Activated CD8-positive, alpha-beta T cell treated with anti-CD3 and anti-CD28 coated beads for 36 hours (primary cell): ENCODE measurements around the gene EMP1. TPM values are rescaled to one million over a fixed set of nuclear protein-coding genes. Genes with fewer than 3 reads are reported as not detected.
"Not testable (repeated sequence)": the region's sequence is repeated elsewhere in the genome, so short reads cannot be mapped to it uniquely, and the experiment has no call there.

Experiments used
- ATAC-seq: fragments of 200-7000 bp; cut with Tn5 transposase; one replicate; pipeline ENCODE4 v1.10.0; 2021; ENCODE audit warnings: mild to moderate bottlenecking, moderate library complexity
- CTCF ChIA-PET: fragments of 350-600 bp; sonication (Branson Sonifier 250); formaldehyde crosslinking; loops from one replicate; lab custom pipeline; 2021; ENCODE audit warnings: antibody characterized with exemption; lab: Charles Lee
- POLR2A ChIA-PET: fragments of 350-600 bp; sonication (Branson Sonifier 250); formaldehyde crosslinking; loops from one replicate; lab custom pipeline; 2021; ENCODE audit warnings: antibody characterized with exemption; lab: Charles Lee
- DNase-seq: peaks from one replicate; pipeline ENCODE4 v3.0.0-alpha.2; 2020
- H3K27ac Mint-ChIP-seq: one replicate; pipeline ENCODE4 v1.8.0; 2021; ENCODE audit warnings: mild to moderate bottlenecking, mixed read lengths
- H3K27me3 Mint-ChIP-seq: one replicate; pipeline ENCODE4 v1.8.0; 2021; ENCODE audit warnings: mixed read lengths
- H3K36me3 Mint-ChIP-seq: one replicate; pipeline ENCODE4 v1.8.0; 2021; ENCODE audit warnings: low read depth, mixed read lengths
- H3K4me1 Mint-ChIP-seq: one replicate; pipeline ENCODE4 v1.8.0; 2021; ENCODE audit warnings: low read depth, mixed read lengths
- H3K4me3 Mint-ChIP-seq: one replicate; pipeline ENCODE4 v1.8.0; 2021; ENCODE audit warnings: mild to moderate bottlenecking, moderate library complexity, mixed read lengths
- H3K9me3 Mint-ChIP-seq: one replicate; pipeline ENCODE4 v1.8.0; 2021; ENCODE audit warnings: mixed read lengths
- intact Hi-C: fragments of 100-400 bp; cut with micrococcal nuclease; formaldehyde crosslinking; loops from one replicate; pipeline ENCODE4 v1.10.0; 2022
- total RNA-seq, 2 experiments: library from RNA; stranded (reverse); gene quantifications; one replicate each; pipeline ENCODE4 v1.2.3, GENCODE V29; 2021
- TF ChIP-seq, protein P1 (sequence below): fragments of 200-600 bp; IDR thresholded peaks from one replicate; pipeline ENCODE4 v1.8.0; 2022; ENCODE audit warnings: antibody characterized with exemption, mild to moderate bottlenecking

EMP1 gene
- total RNA-seq, 2 experiments from 2014 or later = 3.1 to 3.6 TPM

DNA sequence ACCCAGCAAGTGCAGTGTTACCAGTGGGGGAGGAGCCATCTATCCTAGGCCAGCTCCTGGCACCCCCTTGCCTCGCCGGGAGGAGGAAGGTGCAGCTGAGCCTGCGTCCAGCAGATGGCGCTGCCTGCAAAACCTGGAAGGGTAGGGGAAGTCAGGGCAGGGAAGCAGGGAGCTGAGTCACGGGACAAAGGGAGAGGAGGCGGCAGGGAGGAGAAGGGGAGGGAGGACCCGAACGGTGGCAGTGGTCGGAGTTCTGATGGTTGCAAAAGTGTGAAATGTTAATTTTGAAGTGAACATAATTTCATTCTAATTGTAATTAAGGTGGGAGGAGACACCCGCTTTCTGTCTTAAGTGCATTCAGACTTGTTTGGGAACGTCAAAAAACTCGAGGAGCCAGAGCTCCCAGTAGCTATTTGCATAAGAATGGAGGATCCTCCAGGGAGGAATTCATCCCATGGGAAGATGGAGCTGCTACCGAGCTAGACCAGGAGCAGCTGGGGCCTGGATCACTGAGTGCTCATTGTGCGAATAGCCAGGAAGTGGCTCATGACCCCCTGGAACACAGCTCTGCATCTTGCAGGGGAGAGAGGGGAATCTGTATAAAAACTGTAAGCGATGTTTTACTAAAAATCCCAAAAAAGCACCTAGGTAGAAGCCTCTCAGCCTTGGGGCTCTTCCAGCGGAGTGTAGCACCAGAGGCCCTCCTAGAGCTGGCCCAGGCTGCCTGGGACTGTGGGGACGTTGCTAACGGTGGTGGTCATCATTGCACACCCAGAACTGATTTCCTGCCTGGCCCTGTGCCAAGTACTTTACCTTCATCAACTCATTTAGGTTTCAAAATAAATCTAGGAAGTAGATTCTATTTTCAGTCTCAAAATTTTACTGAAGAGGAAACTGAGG, 59.5 kb downstream of the EMP1 start:
- peak; percentile 85 for DNase-seq
- Mint-ChIP-seq H3K4me1 (peaks cover 3% of the 10 kb centered on the region), H3K27ac (no peak overlapping the region), H3K4me3 (no peak overlapping the region), H3K36me3 (no peaks in the 10 kb centered on the region), H3K9me3 (no peaks in the 10 kb centered on the region), H3K27me3 (peaks cover 1% of the 10 kb centered on the region)
- intact Hi-C loops = no loop called here
- POLR2A ChIA-PET = no interaction called here
- TF ChIP-seq, protein P1, sequence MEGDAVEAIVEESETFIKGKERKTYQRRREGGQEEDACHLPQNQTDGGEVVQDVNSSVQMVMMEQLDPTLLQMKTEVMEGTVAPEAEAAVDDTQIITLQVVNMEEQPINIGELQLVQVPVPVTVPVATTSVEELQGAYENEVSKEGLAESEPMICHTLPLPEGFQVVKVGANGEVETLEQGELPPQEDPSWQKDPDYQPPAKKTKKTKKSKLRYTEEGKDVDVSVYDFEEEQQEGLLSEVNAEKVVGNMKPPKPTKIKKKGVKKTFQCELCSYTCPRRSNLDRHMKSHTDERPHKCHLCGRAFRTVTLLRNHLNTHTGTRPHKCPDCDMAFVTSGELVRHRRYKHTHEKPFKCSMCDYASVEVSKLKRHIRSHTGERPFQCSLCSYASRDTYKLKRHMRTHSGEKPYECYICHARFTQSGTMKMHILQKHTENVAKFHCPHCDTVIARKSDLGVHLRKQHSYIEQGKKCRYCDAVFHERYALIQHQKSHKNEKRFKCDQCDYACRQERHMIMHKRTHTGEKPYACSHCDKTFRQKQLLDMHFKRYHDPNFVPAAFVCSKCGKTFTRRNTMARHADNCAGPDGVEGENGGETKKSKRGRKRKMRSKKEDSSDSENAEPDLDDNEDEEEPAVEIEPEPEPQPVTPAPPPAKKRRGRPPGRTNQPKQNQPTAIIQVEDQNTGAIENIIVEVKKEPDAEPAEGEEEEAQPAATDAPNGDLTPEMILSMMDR = peak; percentile 95
- CTCF ChIA-PET = interaction anchor here (0.6 to 4.7 kb wide), 69 partner anchors 10 to 911 kb away, joined by 3 to 39 read pairs (median 4); no protein-coding TSS in a partner anchor
- peak; percentile 100 for ATAC-seq

DNA sequence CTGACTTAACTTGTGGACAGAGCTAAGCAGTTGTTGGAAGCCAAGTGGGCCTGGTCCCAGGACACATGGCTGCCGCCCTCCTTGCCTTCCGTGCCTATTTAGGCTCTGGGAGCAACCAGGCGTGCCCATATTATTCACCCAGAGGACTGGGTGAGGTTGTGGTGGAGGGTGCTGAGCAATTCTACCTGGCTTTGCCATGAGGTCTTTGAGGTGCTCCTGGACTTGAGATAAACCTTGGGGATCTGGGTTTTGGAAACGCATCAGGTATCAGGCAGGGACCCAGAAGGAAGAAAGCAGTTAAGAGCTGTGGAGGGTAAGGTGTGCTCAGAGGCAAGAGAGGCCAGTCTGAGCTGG, 60.1 kb downstream of the EMP1 start:
- Mint-ChIP-seq H3K4me1 (peaks cover 3% of the 10 kb centered on the region), H3K27ac (no peak overlapping the region), H3K9me3 (no peaks in the 10 kb centered on the region), H3K27me3 (peaks cover 1% of the 10 kb centered on the region), H3K36me3 (no peaks in the 10 kb centered on the region), H3K4me3 (no peak overlapping the region)
- DNase-seq (no peak), ATAC-seq (no peak)
- intact Hi-C loops = no loop called here
- TF ChIP-seq, protein P1 = no peak
- CTCF ChIA-PET = interaction anchor here (0.6 to 4.7 kb wide), 35 partner anchors 10 to 911 kb away, joined by 3 to 39 read pairs (median 5); no protein-coding TSS in a partner anchor
- POLR2A ChIA-PET = no interaction called here

DNA sequence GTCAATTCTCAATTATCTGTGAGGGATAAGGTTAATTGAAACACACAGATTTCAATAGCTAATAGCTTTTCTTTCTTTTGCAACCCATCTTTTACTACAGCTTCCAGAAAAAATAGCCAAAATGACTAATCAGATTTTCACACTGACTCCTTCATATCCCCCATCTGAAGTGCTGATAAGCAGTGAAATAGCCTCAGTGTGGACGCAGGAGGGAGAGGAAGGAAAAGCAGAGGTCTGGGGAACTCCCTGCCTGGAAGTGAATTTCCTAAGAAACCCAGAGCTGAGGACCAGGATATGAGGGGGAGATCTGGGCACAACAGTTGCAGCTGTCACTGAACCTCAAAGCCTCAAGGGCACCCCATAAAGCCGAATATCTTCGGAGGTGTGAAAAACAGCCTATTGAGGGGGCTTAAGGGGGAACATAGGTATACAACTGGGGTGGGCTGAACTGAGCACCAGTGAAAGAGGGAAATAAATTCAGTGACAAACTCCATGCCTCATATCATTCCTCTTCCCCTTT, 60.9 kb downstream of the EMP1 start:
- no peaks in the 10 kb centered on the region for H3K9me3 Mint-ChIP-seq
- no peak overlapping the region for H3K4me3 Mint-ChIP-seq
- ChIA-PET POLR2A (no interaction called here), CTCF (interaction anchor here (1.1 to 4.7 kb wide), 9 partner anchors 9 to 99 kb away, joined by 3 to 39 read pairs (median 15); no protein-coding TSS in a partner anchor)
- intact Hi-C loops = no loop called here
- peaks cover 3% of the 10 kb centered on the region for H3K4me1 Mint-ChIP-seq
- H3K27ac Mint-ChIP-seq = no peak overlapping the region
- H3K36me3 Mint-ChIP-seq = no peaks in the 10 kb centered on the region
- TF ChIP-seq, protein P1 = no peak
- no peak for ATAC-seq
- peaks cover 1% of the 10 kb centered on the region for H3K27me3 Mint-ChIP-seq
- no peak for DNase-seq

GRCh38 chr12:13258197-13258596, 61.7 kb downstream of the EMP1 start:
- Mint-ChIP-seq H3K27me3 (peaks cover 1% of the 10 kb centered on the region), H3K4me3 (no peak overlapping the region), H3K27ac (no peak overlapping the region), H3K4me1 (peaks cover 3% of the 10 kb centered on the region), H3K36me3 (no peaks in the 10 kb centered on the region), H3K9me3 (no peaks in the 10 kb centered on the region)
- CTCF ChIA-PET = interaction anchor here (4.7 kb wide), 1 partner anchor 21 kb away, joined by 36 read pairs; no protein-coding TSS in a partner anchor
- TF ChIP-seq, protein P1 = no peak
- intact Hi-C loops = no loop called here
- no peak for DNase-seq
- POLR2A ChIA-PET = no interaction called here
- ATAC-seq = no peak

DNA sequence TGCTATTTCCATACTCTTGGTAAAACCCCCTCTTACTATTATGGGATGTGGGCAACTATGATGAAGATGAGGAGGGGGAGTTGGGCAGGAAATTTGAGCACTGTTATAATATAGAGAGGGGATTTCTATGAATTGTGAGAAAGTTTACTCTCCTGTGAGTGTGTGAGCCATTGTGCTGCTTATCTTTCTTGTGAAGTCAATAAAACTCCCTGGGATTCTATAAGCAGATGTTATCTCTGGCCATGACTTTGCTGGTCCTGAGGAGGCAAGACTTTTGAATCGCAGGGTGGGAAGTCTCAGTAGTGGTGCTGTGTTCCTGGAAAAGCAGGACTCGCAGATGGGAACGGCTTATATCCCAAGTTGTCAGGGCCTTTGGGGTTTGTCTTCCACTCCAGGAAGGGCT, 62.2 kb downstream of the EMP1 start:
- DNase-seq (no peak), ATAC-seq (no peak)
- Mint-ChIP-seq H3K4me1 (peaks cover 3% of the 10 kb centered on the region), H3K9me3 (no peaks in the 10 kb centered on the region), H3K36me3 (no peaks in the 10 kb centered on the region), H3K27ac (no peak overlapping the region), H3K27me3 (peaks cover 1% of the 10 kb centered on the region), H3K4me3 (no peak overlapping the region)
- TF ChIP-seq, protein P1 = no peak
- intact Hi-C loops = no loop called here
- CTCF ChIA-PET = no interaction called here
- POLR2A ChIA-PET = no interaction called here

DNA sequence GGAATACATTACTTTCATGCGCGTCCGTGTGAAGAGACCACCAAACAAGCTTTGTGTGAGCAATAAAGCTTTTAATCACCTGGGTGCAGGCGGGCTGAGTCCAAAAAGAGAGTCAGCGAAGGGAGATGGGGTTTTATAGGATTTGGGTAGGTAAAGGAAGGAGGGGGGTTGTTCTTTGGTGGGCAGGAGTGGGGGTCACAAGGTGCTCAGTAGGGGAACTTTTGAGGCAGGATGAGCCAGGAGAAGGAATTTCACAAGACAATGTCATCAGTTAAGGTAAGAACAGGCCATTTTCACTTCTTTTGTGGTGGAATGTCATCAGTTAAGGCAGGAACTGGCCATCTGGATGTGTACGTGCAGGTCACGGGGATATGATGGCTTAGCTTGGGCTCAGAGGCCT, 63.1 kb downstream of the EMP1 start:
- H3K9me3 Mint-ChIP-seq, H3K4me3 Mint-ChIP-seq, DNase-seq, ATAC-seq, intact Hi-C loops, H3K36me3 Mint-ChIP-seq, H3K27me3 Mint-ChIP-seq, POLR2A ChIA-PET, H3K27ac Mint-ChIP-seq, H3K4me1 Mint-ChIP-seq, CTCF ChIA-PET: not testable (repeated sequence)

DNA sequence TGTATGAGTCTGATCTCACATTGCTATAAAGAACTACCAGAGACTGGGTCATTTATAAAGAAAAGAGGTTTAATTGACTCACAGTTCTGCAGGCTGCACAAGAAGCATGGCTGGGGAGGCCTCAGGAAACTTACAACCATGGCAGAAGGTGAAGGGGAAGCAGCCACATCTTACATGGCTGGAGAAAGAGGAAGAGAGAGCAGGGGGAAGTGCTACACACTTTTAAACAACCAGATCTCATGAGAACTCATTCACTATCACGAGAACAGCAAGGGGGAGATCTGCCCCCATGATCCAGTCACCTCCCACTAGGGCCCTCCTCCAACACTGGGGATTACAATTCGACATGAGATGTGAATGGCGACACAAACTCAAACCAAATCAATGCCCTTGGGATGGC, 71.3 kb downstream of the EMP1 start:
- H3K4me3 Mint-ChIP-seq, H3K27ac Mint-ChIP-seq, intact Hi-C loops, H3K27me3 Mint-ChIP-seq, H3K9me3 Mint-ChIP-seq, H3K4me1 Mint-ChIP-seq, POLR2A ChIA-PET, H3K36me3 Mint-ChIP-seq, DNase-seq, ATAC-seq: not testable (repeated sequence)
- CTCF ChIA-PET = interaction anchor here (0.7 to 2.4 kb wide), 3 partner anchors 10 to 12 kb away, joined by 4 to 15 read pairs (median 12); no protein-coding TSS in a partner anchor
